Myocyte (in vitro differentiated cells): Measurements from ENCODE around the gene FRMD7. TPM values are rescaled to one million over a fixed set of nuclear protein-coding genes. Genes with fewer than 3 reads are reported as not detected.
"Not testable (repeated sequence)": the region's sequence is repeated elsewhere in the genome, so short reads cannot be mapped to it uniquely, and the experiment has no call there.

Experiments
- DNase-seq: peaks from one replicate; pipeline ENCODE4 v3.0.0-alpha.2; 2012; ENCODE audit warnings: low read depth
- total RNA-seq: library from RNA; depleted of rRNA; stranded (reverse); fragments of >200 nt; gene quantifications from 2 replicates; pipeline ENCODE4 v1.2.3, GENCODE V29; 2014

The FRMD7 gene
- total RNA-seq, 1 donor from 2014 or later: 0.45 TPM

DNA sequence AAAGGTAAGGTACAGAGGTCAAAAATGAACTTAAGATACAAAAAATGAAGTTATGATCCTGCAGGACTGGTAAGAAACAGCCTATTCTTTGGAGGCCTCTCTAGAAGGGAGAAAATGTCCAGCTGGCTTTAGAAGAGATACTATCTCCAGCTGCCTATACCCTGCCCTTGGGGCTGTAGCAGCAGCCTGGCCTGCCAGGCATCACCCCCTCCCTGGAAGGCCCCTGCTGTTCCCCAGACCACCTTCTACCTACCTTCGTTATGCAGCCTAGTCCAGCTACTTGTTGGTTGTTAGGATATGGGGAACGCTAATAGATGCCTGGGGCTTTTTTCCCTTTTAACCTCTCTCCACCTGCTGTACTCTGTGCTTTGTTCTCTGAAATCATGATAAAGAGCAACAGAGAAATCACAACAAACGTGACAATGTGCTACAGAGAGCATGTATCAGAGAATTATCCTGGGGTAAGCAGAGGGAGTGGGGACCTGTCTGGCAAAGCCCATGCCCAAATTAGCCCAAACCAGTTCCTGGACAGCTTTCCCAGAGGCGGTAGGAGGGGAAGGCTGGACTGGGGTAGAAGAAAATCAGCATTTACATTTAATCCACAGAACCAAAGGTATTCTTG lies 34.5 kb downstream of the FRMD7 start:
- DNase-seq: no peak

DNA sequence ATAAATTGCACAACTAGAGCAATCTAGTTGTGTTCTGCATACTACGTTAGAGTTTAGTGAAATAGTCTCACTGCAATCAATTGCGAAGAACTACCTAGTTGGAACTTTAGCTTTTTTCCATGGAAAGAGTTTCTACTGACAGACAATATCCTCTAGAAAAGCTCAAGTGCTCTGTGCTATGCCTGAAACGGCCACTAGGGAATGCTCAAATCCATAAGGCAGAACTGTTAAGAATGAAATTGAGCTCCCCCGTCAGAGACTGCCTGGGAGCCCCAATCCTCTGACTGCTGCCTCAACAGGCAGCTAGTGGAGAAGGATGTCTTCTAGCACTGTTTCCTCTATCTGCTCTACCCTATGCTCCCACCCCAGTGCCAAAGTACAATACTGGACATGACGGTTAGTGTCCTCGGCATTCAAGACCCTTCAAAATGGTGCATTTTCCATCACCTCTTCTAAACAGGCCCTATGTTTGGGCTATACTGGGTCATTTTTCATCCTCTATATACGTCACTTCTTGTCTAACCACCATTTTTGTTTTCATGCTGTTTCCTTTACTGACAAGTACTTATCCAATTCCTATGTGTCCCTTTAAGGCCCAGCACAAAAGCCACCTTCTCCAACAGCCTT lies 35.3 kb downstream of the FRMD7 start:
- peak; percentile 68 for DNase-seq

- no peak for DNase-seq
These were observed 37.2 kb downstream of the FRMD7 start for GRCh38 chrX:132090403-132091159.

GRCh38 chrX:132088864-132089263 lies 39.0 kb downstream of the FRMD7 start:
- no peak for DNase-seq

GRCh38 chrX:132086672-132087071 lies 41.1 kb downstream of the FRMD7 start:
- DNase-seq: no peak

GRCh38 chrX:132085786-132086185 lies 42.0 kb downstream of the FRMD7 start:
- DNase-seq: no peak

GRCh38 chrX:132077912-132078311 lies 49.9 kb downstream of the FRMD7 start:
- no peak for DNase-seq

DNA sequence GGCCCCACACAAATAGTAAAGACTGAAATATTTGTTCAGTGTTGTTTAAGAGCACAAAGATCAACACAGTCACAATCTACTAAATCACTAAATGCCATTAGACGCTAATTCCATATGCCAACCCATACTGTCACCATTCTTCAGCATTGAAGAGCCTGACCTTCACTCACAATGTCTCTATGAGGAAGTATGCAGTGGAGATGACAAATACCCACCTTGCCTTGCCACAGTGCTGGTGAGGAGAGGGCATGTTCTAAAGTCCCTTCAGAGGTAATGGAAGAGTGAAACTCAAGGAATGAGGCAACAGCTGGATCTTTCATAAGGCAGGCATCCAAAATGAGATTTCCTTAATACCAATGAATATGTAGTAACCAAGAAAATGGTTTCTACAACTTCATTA lies 50.4 kb downstream of the FRMD7 start:
- no peak for DNase-seq

DNA sequence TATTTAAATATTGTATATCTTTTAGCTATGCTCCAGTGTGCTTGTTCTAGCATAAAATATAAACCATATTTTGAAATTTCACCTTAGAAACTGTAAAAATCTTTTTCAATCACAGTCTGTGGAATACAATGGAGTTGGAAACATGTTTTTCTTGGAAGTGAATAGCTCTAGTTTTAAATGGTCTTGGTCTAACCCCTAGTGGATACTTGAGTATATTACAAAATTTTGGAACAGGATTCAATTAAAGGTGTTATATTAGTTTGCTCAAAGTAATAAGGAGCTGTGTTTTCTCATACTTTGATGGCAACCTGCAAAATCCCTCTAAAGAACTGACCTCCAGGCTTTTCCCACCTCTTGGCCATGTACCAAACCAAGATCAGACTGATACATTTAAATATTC lies 56.6 kb downstream of the FRMD7 start:
- peak; percentile 18 for DNase-seq

DNA sequence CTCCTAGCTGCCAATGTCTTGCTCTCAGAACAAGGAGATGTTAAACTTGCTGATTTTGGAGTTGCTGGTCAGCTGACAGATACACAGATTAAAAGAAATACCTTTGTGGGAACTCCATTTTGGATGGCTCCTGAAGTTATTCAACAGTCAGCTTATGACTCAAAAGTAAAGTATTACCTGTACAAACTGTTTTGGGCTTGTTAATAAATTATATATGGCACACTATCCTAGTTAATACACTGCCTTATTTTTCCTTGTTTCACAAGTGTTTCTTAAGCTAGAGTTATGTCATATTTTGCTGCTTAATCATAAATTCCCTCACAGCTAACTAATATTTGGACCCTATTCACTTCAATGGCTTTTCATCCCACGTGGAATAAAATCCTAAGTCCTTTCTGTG lies 59.4 kb downstream of the FRMD7 start:
- no peak for DNase-seq

DNA sequence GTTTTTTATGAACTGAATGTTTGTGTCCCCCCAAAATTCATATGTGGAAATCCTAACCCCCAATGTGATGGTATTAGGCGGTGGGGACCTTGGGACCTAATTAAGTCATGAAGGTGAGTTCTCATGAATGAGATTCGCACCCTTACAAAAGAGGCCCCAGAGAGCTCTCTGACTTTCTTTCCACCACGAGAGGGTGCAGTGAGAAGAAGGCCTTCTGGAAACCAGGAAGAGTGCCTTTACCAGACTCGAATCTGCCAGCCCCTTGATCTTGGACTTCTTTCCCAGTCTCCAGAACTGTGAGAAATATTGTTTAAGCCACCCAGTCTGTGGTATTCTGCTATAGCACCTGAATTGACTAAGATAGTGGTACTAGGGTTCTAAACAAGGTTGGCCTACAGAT lies 64.0 kb downstream of the FRMD7 start:
- DNase-seq: no peak

DNA sequence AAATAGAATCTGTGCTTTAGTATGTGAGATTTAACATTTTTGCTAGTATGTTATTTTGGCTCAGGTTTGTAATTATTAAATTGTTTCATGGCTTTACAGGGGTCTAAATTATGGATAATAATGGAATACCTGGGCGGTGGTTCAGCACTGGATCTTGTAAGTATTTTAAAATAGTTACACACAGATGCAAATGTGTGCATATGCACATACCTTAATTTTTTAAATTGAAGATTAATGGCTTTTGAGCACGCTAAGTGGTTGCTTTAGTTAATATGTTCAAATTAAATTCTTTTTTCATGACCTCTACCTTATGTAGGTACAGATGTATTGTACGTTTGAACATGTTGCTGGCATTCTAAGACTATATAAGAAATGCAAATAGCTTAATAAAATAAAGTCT lies 64.5 kb downstream of the FRMD7 start:
- DNase-seq: no peak

DNA sequence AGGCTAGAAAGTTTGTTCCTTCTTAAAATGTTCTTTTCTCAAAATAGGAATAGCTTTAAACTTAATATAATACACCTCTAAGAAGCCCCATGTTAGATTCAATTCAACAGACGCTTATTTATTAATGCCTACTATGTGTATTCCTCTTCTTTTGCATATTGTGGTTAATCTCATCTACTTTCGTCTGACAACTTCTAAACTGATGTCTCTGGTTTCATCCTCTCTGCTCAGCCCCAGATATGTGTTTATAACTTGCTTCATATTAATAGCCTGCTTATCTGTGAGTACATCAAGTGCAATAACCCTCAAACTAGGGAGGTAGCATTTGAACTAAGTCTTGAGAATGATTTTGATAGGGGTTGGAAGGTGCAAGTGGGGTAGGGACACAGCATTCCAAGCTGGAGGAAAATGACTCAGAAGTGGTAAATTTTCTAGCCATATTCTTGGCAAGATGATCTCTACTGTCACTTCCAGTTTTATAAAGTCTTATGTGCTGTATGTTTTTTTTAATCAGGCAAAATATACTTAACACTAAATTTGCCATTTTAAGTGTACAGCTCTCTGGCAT lies 67.8 kb downstream of the FRMD7 start:
- DNase-seq: no peak

GRCh38 chrX:132058975-132059374 lies 68.8 kb downstream of the FRMD7 start:
- DNase-seq: no peak

DNA sequence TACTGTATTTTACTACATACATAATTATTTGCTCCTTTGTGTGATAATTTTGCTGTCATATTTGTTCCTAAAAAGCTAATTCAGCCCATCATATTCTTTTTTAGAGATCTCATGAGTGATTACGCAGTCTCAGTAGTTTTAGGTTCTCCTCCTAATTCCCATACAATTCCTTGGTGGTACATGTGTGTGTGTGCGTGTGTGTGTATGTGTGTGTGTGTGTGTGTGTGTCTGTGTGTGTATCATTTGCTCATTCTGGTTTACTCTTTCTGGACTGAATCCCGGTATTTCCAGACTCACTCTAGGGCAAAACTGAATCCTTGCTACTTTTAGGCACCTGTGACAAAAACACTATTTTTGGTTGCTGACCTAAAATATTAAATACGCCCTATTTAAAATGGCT lies 69.8 kb downstream of the FRMD7 start:
- DNase-seq: no peak

GRCh38 chrX:132051778-132052177 lies 76.0 kb downstream of the FRMD7 start:
- DNase-seq: not testable (repeated sequence)

DNA sequence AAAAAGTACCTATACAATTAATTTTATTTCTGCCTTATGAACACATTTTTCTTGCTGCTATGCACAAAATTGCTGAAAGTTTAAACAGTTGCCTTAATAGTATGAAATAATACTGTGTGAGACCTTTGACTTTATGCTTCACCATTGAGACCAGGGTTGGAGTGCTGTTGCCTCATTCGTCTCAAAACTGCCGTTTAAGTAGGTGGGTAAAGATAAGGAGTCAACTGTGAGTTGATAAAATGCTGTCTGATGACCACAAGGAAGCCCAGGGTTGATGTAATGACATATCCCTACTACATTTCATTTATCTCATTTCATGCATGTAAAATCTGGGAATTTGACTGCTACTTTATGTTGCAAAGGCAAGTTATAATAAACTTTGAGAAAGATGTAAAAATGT lies 81.3 kb downstream of the FRMD7 start:
- no peak for DNase-seq

DNA sequence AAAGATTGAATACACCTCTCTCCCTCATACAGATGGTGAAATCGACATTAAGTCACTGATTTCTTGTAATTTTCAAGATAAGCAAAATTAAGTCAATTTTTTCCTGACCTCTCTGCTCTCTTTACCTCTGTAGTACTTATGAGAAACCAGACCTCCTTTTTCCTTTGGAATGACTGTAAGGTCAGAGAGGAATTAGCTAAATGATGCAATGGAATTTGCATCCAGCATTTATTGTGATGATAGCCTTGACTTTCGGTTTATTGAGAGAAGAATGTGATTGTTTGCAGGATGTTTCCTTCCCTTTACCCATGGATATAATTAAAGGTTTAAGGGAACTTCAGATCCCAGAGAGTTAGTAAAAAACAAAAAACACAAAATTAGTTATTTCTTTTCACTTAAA lies 82.4 kb downstream of the FRMD7 start:
- no peak for DNase-seq

- DNase-seq: no peak
These were observed 82.9 kb downstream of the FRMD7 start for GRCh38 chrX:132044953-132045352.

- DNase-seq: no peak
These were observed 83.8 kb downstream of the FRMD7 start for GRCh38 chrX:132043977-132044376.

DNA sequence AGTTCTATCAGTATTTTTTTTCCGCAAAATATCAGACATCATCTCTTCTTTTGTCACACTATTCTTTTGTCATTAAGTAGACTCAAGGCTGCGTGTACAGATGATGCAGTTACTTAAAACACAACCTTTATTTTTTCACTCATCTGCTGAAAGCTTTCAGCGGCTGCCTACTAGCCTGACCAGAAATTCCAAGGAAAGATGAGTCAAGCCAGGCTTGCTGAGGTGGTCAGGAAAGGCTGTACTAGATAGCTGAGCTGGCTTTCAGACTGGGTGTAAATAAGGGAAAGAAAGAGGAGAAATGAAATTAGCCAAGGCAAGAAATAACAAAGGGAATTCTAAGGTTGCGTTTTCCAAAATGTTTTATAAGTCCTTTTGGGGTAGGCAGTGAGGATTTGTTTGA lies 86.8 kb downstream of the FRMD7 start:
- DNase-seq: no peak

DNA sequence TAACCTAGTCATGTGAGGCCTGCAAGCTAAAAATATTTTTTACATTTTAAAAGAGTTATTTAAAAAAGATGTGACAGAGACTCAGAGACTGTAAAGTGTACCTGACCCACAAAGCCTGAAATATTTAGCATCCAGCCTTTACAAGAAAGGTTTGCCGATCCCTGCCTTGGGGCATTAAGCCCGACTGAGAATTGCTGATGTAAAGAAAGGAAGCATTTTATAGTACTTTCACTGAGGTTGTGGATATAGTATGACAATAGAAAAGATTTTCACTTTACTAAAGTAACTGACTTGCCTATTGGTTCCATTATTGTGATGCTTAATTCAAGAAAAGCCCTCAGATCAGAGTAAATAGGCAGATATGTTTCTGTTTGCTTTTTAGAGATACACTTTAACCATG lies 87.8 kb downstream of the FRMD7 start:
- no peak for DNase-seq
